ENCODE results near the gene SH3TC2.

Gene SH3TC2

DNA sequence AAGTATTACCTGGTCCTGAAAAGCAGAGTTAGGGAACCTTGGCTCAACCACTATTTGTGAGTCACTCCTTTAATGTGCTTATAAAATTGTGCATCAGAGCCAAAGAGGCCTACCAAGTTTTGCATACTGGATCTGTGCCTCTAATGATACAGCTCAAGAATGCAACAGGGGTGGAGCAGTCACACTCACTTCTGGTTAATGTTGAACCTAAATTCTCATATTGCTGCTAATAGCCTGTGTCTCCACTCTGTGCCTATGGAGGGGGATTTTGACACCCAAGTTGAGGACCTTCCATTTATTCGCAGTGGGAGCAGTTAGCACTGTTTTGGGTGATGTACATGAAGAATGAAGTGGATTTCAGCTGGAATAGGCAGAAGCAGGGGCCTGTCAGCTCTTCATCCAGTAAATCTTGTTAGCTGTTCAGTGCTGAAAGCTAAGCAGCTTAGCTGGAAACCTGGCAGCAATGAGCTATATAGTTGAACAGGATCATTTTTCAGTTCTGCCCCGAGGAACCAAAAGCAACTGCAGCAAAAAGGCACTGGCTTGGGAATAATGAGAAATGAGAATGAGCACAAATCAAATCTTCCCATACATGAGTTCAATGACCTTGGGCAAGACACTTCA is 9.7 kb downstream of the SH3TC2 start:
- POLR2A ChIA-PET = no interaction called here
- no peak for DNase-seq (ENCODE audit: extremely low spot score)
- CTCF ChIA-PET = interaction anchor here (1.2 to 1.6 kb wide), 2 partner anchors 18 to 312 kb away, joined by 3 to 6 read pairs; no protein-coding TSS in a partner anchor
- TF ChIP-seq CTCF (IDR thresholded peaks at IDR 0.05; ENCODE audit: control extremely low read depth, extremely low read depth, low read depth, missing control alignments) = no peak

DNA sequence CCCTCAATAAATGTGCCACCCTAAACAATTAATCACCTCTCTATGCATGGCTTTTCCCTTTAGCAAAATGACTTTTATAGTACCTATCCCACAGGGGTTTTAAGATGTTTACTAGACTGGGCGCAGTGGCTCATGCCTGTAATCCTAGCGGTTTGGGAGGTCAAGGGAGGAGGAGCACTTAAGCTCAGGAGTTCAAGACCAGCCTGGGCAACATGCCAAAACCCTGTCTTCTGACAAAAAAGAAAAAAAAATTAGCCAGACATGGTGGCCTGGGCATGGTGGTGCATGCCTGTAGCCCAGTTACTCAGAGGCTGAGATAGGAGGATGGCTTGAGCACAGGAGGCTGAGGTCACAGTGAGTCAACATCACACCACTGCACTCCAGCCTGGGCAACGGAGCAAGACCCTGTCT is 13.5 kb downstream of the SH3TC2 start:
- TF ChIP-seq CTCF (IDR thresholded peaks at IDR 0.05; ENCODE audit: control extremely low read depth, extremely low read depth, low read depth, missing control alignments) = no peak
- no peak for DNase-seq (ENCODE audit: extremely low spot score)
- ChIA-PET CTCF (interaction anchor here (1.0 to 3.2 kb wide), 6 partner anchors 13 to 606 kb away, joined by 3 to 12 read pairs (median 3); no protein-coding TSS in a partner anchor), POLR2A (no interaction called here)

DNA sequence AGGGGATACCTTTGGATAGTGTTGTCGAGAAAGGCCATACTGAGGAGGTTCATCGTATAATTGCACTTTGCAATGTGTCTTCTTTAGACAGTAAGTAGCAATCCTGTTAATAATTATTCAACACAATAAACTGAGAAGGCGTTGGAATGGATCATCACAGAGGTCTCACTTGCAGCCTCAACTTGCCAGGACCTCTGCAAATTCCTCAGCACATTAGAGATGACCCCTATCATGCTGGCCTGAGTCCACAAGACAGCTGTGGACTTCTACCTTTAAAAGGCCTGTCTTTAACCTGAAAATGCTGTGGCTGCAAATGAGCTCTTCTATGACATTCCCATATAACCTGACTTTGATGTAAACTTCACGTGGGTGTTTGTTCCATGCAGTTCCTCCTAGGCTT is 14.1 kb downstream of the SH3TC2 start:
- no peak for TF ChIP-seq CTCF (IDR thresholded peaks at IDR 0.05; ENCODE audit: control extremely low read depth, extremely low read depth, low read depth, missing control alignments)
- ChIA-PET POLR2A (no interaction called here), CTCF (interaction anchor here (1.0 to 3.2 kb wide), 3 partner anchors 12 to 606 kb away, joined by 3 to 12 read pairs (median 3); no protein-coding TSS in a partner anchor)
- DNase-seq (ENCODE audit: extremely low spot score) = no peak

DNA sequence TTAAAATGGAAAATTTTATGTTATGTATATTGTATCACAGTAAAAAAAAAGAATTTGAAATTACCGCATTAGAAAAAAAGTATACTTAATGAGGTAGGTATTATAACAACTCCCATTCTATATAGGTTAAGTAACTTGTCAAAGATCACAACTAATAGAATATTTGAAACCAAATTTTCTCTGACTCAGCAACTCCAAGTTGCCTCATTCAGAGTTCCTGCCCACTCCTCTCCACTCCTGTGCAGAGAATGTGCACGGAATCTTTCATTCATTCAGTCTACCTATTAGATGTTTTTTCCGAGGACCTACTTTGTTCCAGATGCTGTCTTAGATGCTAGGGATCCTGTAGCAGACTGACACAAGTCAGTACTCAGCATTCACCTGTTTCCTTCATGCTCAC is 15.4 kb downstream of the SH3TC2 start:
- no peak for DNase-seq (ENCODE audit: extremely low spot score)
- ChIA-PET POLR2A (no interaction called here), CTCF (interaction anchor here (3.2 kb wide), 1 partner anchor 11 kb away, joined by 12 read pairs; no protein-coding TSS in a partner anchor)
- TF ChIP-seq CTCF (IDR thresholded peaks at IDR 0.05; ENCODE audit: control extremely low read depth, extremely low read depth, low read depth, missing control alignments) = no peak

- DNase-seq (ENCODE audit: extremely low spot score) = no peak
- POLR2A ChIA-PET = no interaction called here
- no peak for TF ChIP-seq CTCF (IDR thresholded peaks at IDR 0.05; ENCODE audit: control extremely low read depth, extremely low read depth, low read depth, missing control alignments)
- CTCF ChIA-PET = interaction anchor here (0.9 to 3.0 kb wide), 2 partner anchors 11 to 311 kb away, joined by 3 to 24 read pairs; no protein-coding TSS in a partner anchor
Measured at GRCh38 chr5:149046196-149046829, 16.5 kb downstream of the SH3TC2 start.

- DNase-seq (ENCODE audit: extremely low spot score) = no peak
- no peak for TF ChIP-seq CTCF (IDR thresholded peaks at IDR 0.05; ENCODE audit: control extremely low read depth, extremely low read depth, low read depth, missing control alignments)
- CTCF ChIA-PET = interaction anchor here (3.0 kb wide), 1 partner anchor 9 kb away, joined by 24 read pairs; no protein-coding TSS in a partner anchor
- POLR2A ChIA-PET = no interaction called here
Measured at GRCh38 chr5:149045089-149045460, 17.8 kb downstream of the SH3TC2 start.

Measured in GM10248 (cell line).